HG03108 (cell line): Measurements from ENCODE around the gene BCLAF1.

ENCODE experiments used
- ATAC-seq: cut with Tn5 transposase; IDR thresholded peaks from one replicate; pipeline ENCODE4 v1.9.1; 2021; ENCODE audit warnings: moderate library complexity; ENCODE audit not compliant: unreplicated experiment

Gene BCLAF1

DNA sequence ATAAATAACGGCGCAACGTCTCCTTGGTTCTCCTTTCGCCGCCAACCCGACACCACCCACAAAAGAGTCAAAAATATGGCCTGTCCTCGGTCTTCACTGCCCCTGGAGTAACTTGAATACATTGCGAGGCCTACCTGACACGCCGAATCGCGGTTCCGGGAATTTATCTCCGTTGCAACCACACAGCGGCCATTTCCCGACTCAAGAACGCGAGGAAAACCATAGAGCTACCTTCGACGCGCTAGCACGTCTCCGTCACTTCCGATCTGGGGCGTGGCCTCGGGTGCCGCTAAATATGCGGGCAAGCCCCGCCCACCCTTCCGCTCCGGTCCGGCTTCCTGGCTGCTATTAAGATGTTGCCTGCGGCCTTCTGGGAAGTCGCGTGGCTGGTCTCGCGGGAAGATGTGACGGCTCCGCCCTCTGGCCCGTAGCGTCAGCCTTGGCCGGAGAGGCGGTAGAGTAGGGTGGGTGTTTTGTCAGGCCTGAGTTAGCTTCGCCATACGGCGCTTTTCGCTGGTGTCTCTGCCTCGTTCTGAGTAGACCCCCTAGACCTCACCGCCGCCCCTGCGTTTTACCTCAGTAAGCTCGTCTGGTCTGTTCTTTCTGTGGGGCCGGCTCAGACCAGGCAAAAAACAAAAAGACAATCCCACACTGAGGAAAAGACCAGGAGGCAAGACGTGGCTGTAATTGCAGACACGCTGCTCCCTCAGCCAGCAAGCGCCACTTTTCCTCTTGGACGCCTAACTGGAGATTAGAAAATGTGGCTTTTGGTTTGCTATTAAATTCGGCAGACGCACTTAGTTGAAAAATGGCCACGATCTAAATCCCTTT is at the start of gene BCLAF1:
BCLAF1 (minus strand) TSS at position 268 of the 831 bp plus-strand sequence. CDS start 9,980 bp downstream, outside the sequence.
- ATAC-seq, result peak; percentile 90

DNA sequence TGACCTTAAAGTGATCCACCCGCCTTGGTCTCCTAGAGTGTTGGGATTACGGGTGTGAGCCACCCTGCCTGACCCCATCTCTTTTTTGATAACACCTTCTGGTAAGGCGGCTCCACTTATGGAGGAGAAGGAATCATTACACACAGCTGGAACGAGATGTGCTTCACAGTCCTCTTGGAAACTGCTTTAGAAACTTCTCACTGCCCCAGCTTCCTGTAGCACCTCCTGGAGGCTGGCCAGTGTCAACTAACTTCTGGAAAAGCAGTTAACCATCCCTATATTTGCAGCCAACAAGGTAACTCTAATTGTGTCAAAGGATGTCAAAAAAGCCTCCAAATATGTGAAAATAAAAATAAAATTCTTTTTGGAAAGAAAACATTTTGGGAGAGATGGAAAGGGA is 48.8 kb upstream of the BCLAF1 start:
- no peak for ATAC-seq

- ATAC-seq, result no peak
These were observed 48.0 kb upstream of the BCLAF1 start for GRCh38 chr6:136337606-136338005.

- ATAC-seq, result no peak
These were observed 47.5 kb upstream of the BCLAF1 start for GRCh38 chr6:136337121-136337520.

GRCh38 chr6:136335736-136336363 is 46.2 kb upstream of the BCLAF1 start:
- no peak for ATAC-seq

- no peak for ATAC-seq
These were observed 45.2 kb upstream of the BCLAF1 start for GRCh38 chr6:136334853-136335252.

DNA sequence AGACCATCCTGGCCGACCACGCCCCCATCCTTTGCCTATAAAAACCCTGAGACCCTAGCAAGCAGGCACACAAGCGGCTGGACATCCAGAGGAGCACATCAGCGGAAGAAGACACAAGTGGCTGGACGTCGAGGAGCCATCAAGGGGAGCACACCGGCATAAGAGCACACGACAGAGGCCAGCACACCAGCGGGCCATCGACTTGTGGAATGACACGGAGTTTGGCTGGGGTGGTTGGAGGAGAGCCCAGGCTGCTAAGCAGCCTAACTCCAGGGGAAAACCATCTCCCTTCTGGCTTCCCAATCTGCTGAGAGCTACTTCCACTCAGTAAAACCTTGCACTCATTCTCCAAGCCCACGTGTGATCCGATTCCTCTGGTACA is 44.8 kb upstream of the BCLAF1 start:
- ATAC-seq, result no peak

DNA sequence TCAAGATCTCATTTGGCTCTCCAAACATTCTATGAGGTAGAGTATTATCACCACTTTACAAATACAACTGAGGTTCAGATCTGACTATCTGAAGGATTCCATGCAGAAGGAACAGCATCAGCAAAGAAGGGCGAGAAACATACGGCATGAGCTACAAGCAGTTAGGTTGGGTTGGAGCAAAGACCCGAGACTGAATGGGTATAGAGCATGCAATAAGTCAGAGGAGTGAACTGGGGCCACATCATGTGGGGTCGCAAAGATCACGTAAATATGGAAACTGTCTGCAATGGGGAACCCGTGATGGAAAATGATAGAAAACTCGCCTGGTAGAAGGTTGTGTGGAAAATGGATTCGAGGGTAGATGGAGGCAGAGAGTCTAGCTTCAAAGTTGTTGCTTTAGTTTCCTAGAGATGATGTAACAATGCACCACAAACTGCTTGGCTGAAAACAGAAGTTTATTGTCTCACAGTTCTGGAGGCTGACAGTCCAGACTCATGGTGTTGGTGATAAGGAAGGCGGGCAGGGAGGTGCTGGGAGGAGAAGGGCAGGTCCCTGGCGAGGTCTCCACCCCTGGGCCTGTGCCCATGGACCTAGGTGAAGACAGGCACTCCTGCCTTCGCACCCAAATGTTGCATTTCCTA is 44.3 kb upstream of the BCLAF1 start:
- ATAC-seq, result no peak

DNA sequence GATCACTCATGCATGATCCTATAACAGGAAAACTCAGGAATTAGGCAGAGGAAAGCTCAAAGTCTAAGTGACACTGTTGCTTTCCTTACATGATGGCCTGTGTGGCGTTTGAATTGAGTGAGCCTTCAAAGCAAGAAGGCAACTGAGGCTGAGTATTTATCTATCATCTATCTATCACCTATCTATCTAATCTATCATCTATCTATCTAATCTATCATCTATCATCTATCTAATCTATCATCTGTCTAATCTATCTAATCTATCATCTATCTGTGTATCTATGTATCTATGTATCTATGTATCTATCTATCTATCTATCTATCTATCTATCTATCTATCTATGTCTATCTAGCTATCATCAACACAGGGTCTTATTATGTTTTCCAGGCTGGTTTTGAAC is 41.8 kb upstream of the BCLAF1 start:
- no peak for ATAC-seq

DNA sequence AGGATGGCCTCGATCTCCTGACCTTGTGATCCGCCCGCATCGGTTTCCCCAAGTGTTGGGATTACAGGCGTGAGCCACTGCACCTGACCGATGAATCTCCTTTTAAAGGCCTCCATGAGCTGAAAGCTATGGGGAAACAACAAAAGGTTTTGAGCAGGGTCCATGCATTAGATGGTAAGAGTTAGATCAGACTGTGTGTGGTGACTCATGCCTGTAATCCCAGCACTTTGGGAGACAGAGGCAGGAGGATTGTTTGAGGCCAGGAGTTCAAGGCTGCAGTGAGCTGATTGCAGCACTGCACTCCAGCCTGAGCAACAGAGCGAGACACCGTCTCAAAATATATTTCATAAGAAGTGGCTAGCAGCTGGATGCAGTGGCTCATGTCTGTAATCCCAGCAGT is 41.0 kb upstream of the BCLAF1 start:
- no peak for ATAC-seq

- ATAC-seq, result no peak
These were observed 36.5 kb upstream of the BCLAF1 start for GRCh38 chr6:136326038-136326553.

GRCh38 chr6:136324686-136325380 is 35.2 kb upstream of the BCLAF1 start:
- ATAC-seq, result no peak

DNA sequence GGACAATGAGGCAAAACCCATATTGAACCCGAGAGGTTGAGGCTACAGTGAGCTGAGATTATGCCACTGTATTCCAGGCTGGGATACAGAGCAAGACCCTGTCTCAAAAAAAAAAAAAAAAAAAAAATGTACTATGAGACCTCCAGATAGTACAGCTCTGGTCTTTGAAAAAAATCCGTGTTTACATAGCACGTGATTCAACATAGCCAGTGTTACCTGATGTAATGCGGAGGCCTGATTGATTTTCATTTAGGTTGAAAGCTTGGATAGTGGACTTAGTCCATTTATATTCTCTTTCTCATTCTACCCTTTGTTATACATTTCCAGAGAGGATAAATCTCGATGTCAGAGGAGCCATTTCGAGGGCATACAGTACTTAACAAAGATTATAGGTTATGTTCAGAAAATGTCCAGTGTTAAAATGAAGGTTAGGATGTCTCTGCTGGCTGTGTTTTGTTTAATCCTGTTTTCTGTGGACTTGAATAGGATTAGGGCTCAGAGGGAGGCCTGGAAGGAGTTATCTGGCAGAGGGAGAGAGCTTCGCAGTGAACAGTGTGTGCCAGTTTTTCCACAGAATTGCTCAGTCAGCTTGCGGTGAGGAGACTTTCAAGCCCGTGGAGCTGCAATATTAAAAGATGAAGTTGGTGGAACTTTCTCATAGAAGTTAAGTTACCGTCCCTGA is 33.9 kb upstream of the BCLAF1 start:
- no peak for ATAC-seq

- no peak for ATAC-seq
These were observed 30.1 kb upstream of the BCLAF1 start for GRCh38 chr6:136319732-136320131.

GRCh38 chr6:136318676-136319075 is 29.0 kb upstream of the BCLAF1 start:
- ATAC-seq, result no peak

DNA sequence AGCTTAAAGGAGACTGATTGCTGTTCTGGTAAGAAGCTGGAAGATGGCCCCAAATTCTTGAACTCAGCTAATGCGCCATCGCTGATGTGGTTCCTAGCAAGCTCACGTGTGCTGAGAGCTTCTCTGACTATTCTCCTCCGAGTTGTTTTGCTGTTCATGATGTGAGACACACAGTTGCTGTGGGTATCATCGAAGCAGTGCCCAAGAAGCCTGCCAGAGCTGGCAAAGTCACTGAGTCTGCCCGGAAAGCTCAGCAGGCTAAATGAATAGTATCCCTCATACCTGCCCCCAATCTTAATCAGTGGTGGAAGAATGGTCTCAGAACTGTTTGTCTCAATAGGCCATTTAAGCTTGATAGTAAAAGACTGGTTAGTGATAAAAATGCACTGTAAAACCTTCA is 28.3 kb upstream of the BCLAF1 start:
- ATAC-seq, result no peak

GRCh38 chr6:136317021-136317694 is 27.5 kb upstream of the BCLAF1 start:
- no peak for ATAC-seq

DNA sequence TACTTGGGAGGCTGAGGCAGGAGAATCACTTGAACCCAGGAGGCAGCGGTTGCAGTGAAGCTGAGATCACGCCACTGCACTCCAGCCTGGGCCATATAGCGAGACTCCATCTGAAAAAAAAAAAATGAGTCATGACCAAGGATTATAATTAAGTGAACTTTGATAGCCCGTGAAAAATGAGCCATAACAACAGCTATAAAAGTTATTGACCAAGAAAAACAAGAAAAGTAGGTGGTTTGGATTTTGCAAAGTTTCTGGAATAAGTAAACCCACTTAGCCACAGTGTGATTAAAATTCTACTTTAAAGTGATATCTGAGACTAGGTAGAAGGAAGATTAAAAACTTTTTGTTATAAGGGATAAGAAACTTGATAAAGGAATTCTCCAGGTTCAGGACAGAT is 25.9 kb upstream of the BCLAF1 start:
- ATAC-seq, result no peak

- ATAC-seq, result no peak
These were observed 23.3 kb upstream of the BCLAF1 start for GRCh38 chr6:136312975-136313374.

- ATAC-seq, result no peak
These were observed 20.2 kb upstream of the BCLAF1 start for GRCh38 chr6:136309729-136310311.
